ENCODE data around the gene GOSR2. TPM values are rescaled to one million over a fixed set of nuclear protein-coding genes. Genes with fewer than 3 reads are reported as not detected.

Gene GOSR2
- total and polyA plus RNA-seq, 2 of the 8 experiments (the other 6 are each of a cell fraction or from before 2014, with no cell fraction given): 28.2 to 36.2 TPM

DNA sequence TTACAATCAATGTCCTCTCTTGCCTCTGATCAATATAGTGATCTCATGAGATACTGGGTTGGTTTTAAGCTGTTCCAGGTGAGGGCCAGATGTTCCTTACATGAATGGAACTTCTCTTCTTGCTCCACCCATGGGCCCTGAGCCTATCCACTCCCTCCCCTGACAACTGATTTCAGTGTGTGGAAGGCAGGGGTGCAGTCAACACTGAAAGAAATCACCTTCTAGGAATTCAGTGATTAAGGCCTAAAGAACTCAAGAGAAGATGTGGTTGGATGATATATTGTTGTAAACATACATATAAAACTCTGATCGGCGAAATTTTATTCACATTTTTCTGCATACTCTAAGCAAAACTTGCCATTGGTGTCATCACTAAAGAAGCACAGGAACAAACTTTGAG lies 6.7 kb upstream of the GOSR2 start:
- Histone ChIP-seq H4K20me1 (replicated peaks in 1 of 2; ENCODE audit: control insufficient read depth in 1 of 2, insufficient read depth in 2 of 2, low read length in 2 of 2) (no peaks in the 10 kb centered on the region), H3K4me2 (ENCODE audit: insufficient read depth in 1 of 2, low read depth in 2 of 2, low read length in 2 of 2) (no peak overlapping the region), H3K4ac (replicated peaks; ENCODE audit: insufficient read length, low read depth, low read length) (no peak overlapping the region), H4K5ac (ENCODE audit: insufficient read length, low read depth, low read length) (no peak overlapping the region), H4K91ac (replicated peaks; ENCODE audit: insufficient read length, low read length) (no peak overlapping the region), H3K79me2 (ENCODE audit: control insufficient read depth in 1 of 2, insufficient read depth in 2 of 2, low read length in 2 of 2) (no peaks in the 10 kb centered on the region), H3K79me1 (ENCODE audit: low read depth, low read length) (no peaks in the 10 kb centered on the region; the same call in 1 of the 2 replicates), H3K56ac (replicated peaks; ENCODE audit: insufficient read length, low read depth, low read length) (no peak overlapping the region), H3K18ac (ENCODE audit: extremely low read depth, low read length) (no peak overlapping the region), H3K4me1 (replicated peaks in 1 of 4; ENCODE audit: control insufficient read depth in 3 of 4, insufficient read depth in 4 of 4, low read length in 3 of 4) (peaks cover 0 to 2% (median 0%) of the 10 kb centered on the region in 4 experiments; a peak in 1 of 7 replicates), H3K23me2 (ENCODE audit: low read depth, low read length) (no peaks in the 10 kb centered on the region), H3K9ac (replicated peaks in 1 of 4; ENCODE audit: extremely low read depth in 1 of 4, low read depth in 3 of 4, low read length in 3 of 4) (no peak overlapping the region), H2BK15ac (ENCODE audit: low read length) (no peak overlapping the region), H4K8ac (ENCODE audit: extremely low read depth, insufficient read depth, low read length) (no peak overlapping the region), H3K36me3 (ENCODE audit: control insufficient read depth in 2 of 4, insufficient read depth in 4 of 4, low read length in 3 of 4) (no peaks in the 10 kb centered on the region), H2BK20ac (ENCODE audit: low read length) (no peak overlapping the region), H3K9me3 (ENCODE audit: insufficient read depth in 2 of 2, low read depth in 1 of 2, low read length in 1 of 2) (no peaks in the 10 kb centered on the region), H3K23ac (ENCODE audit: insufficient read length) (no peak overlapping the region), H2BK5ac (ENCODE audit: low read depth, low read length) (no peak overlapping the region), H2BK120ac (replicated peaks; ENCODE audit: low read depth, low read length) (no peak overlapping the region), H3K14ac (ENCODE audit: insufficient read length) (no peak overlapping the region), H2BK12ac (ENCODE audit: low read depth, low read length) (no peak overlapping the region), H2AFZ (ENCODE audit: low read length) (no peak overlapping the region), H3K27ac (ENCODE audit: low read depth, low read length) (no peak overlapping the region), H3K27me3 (replicated peaks in 1 of 4; ENCODE audit: control insufficient read depth in 3 of 4, extremely low read depth in 1 of 4, insufficient read depth in 3 of 4, low read length in 3 of 4) (no peaks in the 10 kb centered on the region), H2AK5ac (ENCODE audit: low read depth, low read length) (no peak overlapping the region), H3K4me3 (ENCODE audit: extremely low read depth in 1 of 4, insufficient read depth in 2 of 4, low read depth in 3 of 4, low read length in 4 of 4) (no peak overlapping the region)
- no peak for FAIRE-seq
- ChIA-PET POLR2A (ENCODE audit: partially characterized antibody) (no interaction called here), CTCF (ENCODE audit: partially characterized antibody) (interaction anchor here (0.6 to 1.4 kb wide), 3 partner anchors 73 to 314 kb away, joined by 3 to 4 read pairs (median 3); no protein-coding TSS in a partner anchor)
- DNase-seq (ENCODE audit: low read depth in 1 of 2, low spot score in 2 of 2): no peak
- whole genome bisulfite sequencing, 2 experiments (ENCODE audit: extremely low coverage in 1 of 2, insufficient coverage in 1 of 2, insufficient read length in 1 of 2, insufficient replicate concordance in 2 of 2, low coverage in 1 of 2, low lambda C conversion rate in 2 of 2, missing lambda C conversion rate in 1 of 2): 86% methylated on average over 2 of the region's 2 CpGs; no CpG with 5 or more reads in 1 of the 2 experiments
- no peak for TF ChIP-seq POLR2A (IDR thresholded peaks at IDR 0.05; ENCODE audit: control extremely low read depth in 1 of 2, low read depth in 2 of 2, low read length in 2 of 2)
